ENCODE data around the gene LY6G5B. TPM values are rescaled to one million over a fixed set of nuclear protein-coding genes. Genes with fewer than 3 reads are reported as not detected.
A peak's percentile ranks its signal among the peaks of the same experiment; 100 is the strongest.

LY6G5B gene
- total RNA-seq, 1 donor from 2014 or later: 24.8 TPM

GRCh38 chr6:31634969-31635575 is 34.7 kb upstream of the LY6G5B start:
- Mint-ChIP-seq H3K27ac (peak overlapping the region; percentile 24), H3K36me3 (ENCODE audit: insufficient read depth) (peaks cover 29% of the 10 kb centered on the region), H3K4me3 (ENCODE audit: low read depth) (no peak overlapping the region), H3K9me3 (ENCODE audit: low read depth) (no peaks in the 10 kb centered on the region), H3K27me3 (no peaks in the 10 kb centered on the region), H3K4me1 (ENCODE audit: low read depth) (no peaks in the 10 kb centered on the region)
- DNase-seq (ENCODE audit: low spot score, unreplicated experiment): no peak
- no peak for TF ChIP-seq CTCF (IDR thresholded peaks at IDR 0.05; ENCODE audit: unreplicated experiment)

- Mint-ChIP-seq H3K9me3 (ENCODE audit: low read depth) (no peaks in the 10 kb centered on the region), H3K36me3 (ENCODE audit: insufficient read depth) (peaks cover 26% of the 10 kb centered on the region), H3K27ac (peak overlapping the region; percentile 85), H3K4me1 (ENCODE audit: low read depth) (no peaks in the 10 kb centered on the region), H3K4me3 (ENCODE audit: low read depth) (no peak overlapping the region), H3K27me3 (no peaks in the 10 kb centered on the region)
- no peak for TF ChIP-seq CTCF (IDR thresholded peaks at IDR 0.05; ENCODE audit: unreplicated experiment)
- no peak for DNase-seq (ENCODE audit: low spot score, unreplicated experiment)
Measured at GRCh38 chr6:31636698-31637596, 32.8 kb upstream of the LY6G5B start.

GRCh38 chr6:31639043-31639442 is 30.7 kb upstream of the LY6G5B start:
- Mint-ChIP-seq H3K36me3 (ENCODE audit: insufficient read depth) (peaks cover 21% of the 10 kb centered on the region), H3K4me1 (ENCODE audit: low read depth) (no peaks in the 10 kb centered on the region), H3K4me3 (ENCODE audit: low read depth) (no peak overlapping the region), H3K27ac (peak overlapping the region; percentile 58), H3K9me3 (ENCODE audit: low read depth) (no peaks in the 10 kb centered on the region), H3K27me3 (no peaks in the 10 kb centered on the region)
- no peak for DNase-seq (ENCODE audit: low spot score, unreplicated experiment)
- no peak for TF ChIP-seq CTCF (IDR thresholded peaks at IDR 0.05; ENCODE audit: unreplicated experiment)

GRCh38 chr6:31639449-31639861 is 30.3 kb upstream of the LY6G5B start:
- Mint-ChIP-seq H3K4me3 (ENCODE audit: low read depth) (no peak overlapping the region), H3K27me3 (no peaks in the 10 kb centered on the region), H3K4me1 (ENCODE audit: low read depth) (no peaks in the 10 kb centered on the region), H3K27ac (no peak overlapping the region), H3K36me3 (ENCODE audit: insufficient read depth) (peaks cover 21% of the 10 kb centered on the region), H3K9me3 (ENCODE audit: low read depth) (no peaks in the 10 kb centered on the region)
- TF ChIP-seq CTCF (IDR thresholded peaks at IDR 0.05; ENCODE audit: unreplicated experiment): no peak
- DNase-seq (ENCODE audit: low spot score, unreplicated experiment): no peak

- no peak for TF ChIP-seq CTCF (IDR thresholded peaks at IDR 0.05; ENCODE audit: unreplicated experiment)
- Mint-ChIP-seq H3K4me1 (ENCODE audit: low read depth) (no peaks in the 10 kb centered on the region), H3K27me3 (no peaks in the 10 kb centered on the region), H3K27ac (no peak overlapping the region), H3K4me3 (ENCODE audit: low read depth) (no peak overlapping the region), H3K36me3 (ENCODE audit: insufficient read depth) (peaks cover 22% of the 10 kb centered on the region), H3K9me3 (ENCODE audit: low read depth) (no peaks in the 10 kb centered on the region)
- DNase-seq (ENCODE audit: low spot score, unreplicated experiment): no peak
Measured at GRCh38 chr6:31640612-31641011, 29.2 kb upstream of the LY6G5B start.
